Right atrium auricular region (tissue), 2 donors: ENCODE measurements around the gene SRMS. TPM values are rescaled to one million over a fixed set of nuclear protein-coding genes. Genes with fewer than 3 reads are reported as not detected.

Source experiments
- DNase-seq: peaks from one replicate; pipeline ENCODE4 v3.0.0-alpha.2; 2019; ENCODE audit warnings: low spot score
- H3K27ac ChIP-seq, 2 donors: fragments of 200-600 bp; sonication (generic); 1 replicate in 1 of 2; 2 replicates in 1 of 2; pipeline ENCODE4 v1.5.1; 2016 to 2019
- H3K27me3 ChIP-seq, 2 donors: fragments of 200-600 bp; sonication (generic); one replicate each; pipeline versions ENCODE4 v1.5.1 to v1.6.0; 2017 to 2019
- H3K36me3 ChIP-seq: fragments of 200-600 bp; sonication (generic); one replicate; pipeline ENCODE4 v1.5.1; 2016
- H3K4me1 ChIP-seq, 2 donors: fragments of 200-600 bp; sonication (generic); one replicate each; pipeline versions ENCODE4 v1.5.1 to v1.6.0; 2017 to 2019
- H3K4me3 ChIP-seq, 2 donors: fragments of 200-600 bp; sonication (generic); 1 replicate in 1 of 2; 2 replicates in 1 of 2; pipeline ENCODE4 v1.5.1; 2017 to 2019; ENCODE audit warnings: mild to moderate bottlenecking in 1 of 2, moderate library complexity in 1 of 2
- H3K9me3 ChIP-seq, 2 donors: fragments of 200-600 bp; sonication (generic); one replicate each; pipeline ENCODE4 v1.5.1; 2019
- CTCF ChIP-seq, 2 donors: fragments of 200-600 bp; sonication (generic); IDR thresholded peaks; one replicate each; pipeline ENCODE4 v1.5.1; 2019; ENCODE audit warnings: antibody characterized with exemption in 2 of 2
- total RNA-seq, 2 donors: library from RNA; depleted of rRNA; stranded (reverse); fragments of >200 nt; gene quantifications; one replicate each; pipeline ENCODE4 v1.1.0, GENCODE V29; 2016

The SRMS gene
- total RNA-seq, 2 donors from 2014 or later: not detected

- DNase-seq: no peak
- Histone ChIP-seq H3K4me1 (peaks cover 0 to 6% of the 10 kb centered on the region in 2 donors), H3K27ac (no peak overlapping the region), H3K9me3 (no peaks in the 10 kb centered on the region), H3K36me3 (no peaks in the 10 kb centered on the region), H3K4me3 (no peak overlapping the region), H3K27me3 (no peaks in the 10 kb centered on the region)
- no peak for TF ChIP-seq CTCF (IDR thresholded peaks at IDR 0.05)
Observed at GRCh38 chr20:63543131-63543530, 4.4 kb downstream of the SRMS start.

- Histone ChIP-seq H3K4me3 (no peak overlapping the region), H3K27ac (no peak overlapping the region), H3K36me3 (no peaks in the 10 kb centered on the region), H3K27me3 (no peaks in the 10 kb centered on the region), H3K4me1 (peaks cover 0 to 10% of the 10 kb centered on the region in 2 donors), H3K9me3 (no peaks in the 10 kb centered on the region)
- DNase-seq: no peak
- no peak for TF ChIP-seq CTCF (IDR thresholded peaks at IDR 0.05)
Observed at GRCh38 chr20:63542696-63543095, 4.9 kb downstream of the SRMS start.

GRCh38 chr20:63542031-63542559 is 5.5 kb downstream of the SRMS start:
- H3K4me3 ChIP-seq: no peak overlapping the region
- H3K36me3 ChIP-seq: no peaks in the 10 kb centered on the region
- no peak for TF ChIP-seq CTCF (IDR thresholded peaks at IDR 0.05)
- no peaks in the 10 kb centered on the region for H3K27me3 ChIP-seq
- H3K27ac ChIP-seq: no peak overlapping the region
- no peaks in the 10 kb centered on the region for H3K9me3 ChIP-seq
- peaks cover 0 to 16% of the 10 kb centered on the region in 2 donors for H3K4me1 ChIP-seq
- no peak for DNase-seq

GRCh38 chr20:63541371-63541770 is 6.2 kb downstream of the SRMS start:
- no peaks in the 10 kb centered on the region for H3K36me3 ChIP-seq
- no peaks in the 10 kb centered on the region for H3K9me3 ChIP-seq
- H3K27ac ChIP-seq: no peak overlapping the region
- H3K4me1 ChIP-seq: peaks cover 0 to 16% of the 10 kb centered on the region in 2 donors
- DNase-seq: no peak
- no peak for TF ChIP-seq CTCF (IDR thresholded peaks at IDR 0.05)
- no peak overlapping the region for H3K4me3 ChIP-seq
- H3K27me3 ChIP-seq: no peaks in the 10 kb centered on the region

- H3K36me3 ChIP-seq: no peaks in the 10 kb centered on the region
- DNase-seq: no peak
- no peaks in the 10 kb centered on the region for H3K9me3 ChIP-seq
- H3K27ac ChIP-seq: no peak overlapping the region
- no peaks in the 10 kb centered on the region for H3K27me3 ChIP-seq
- no peak for TF ChIP-seq CTCF (IDR thresholded peaks at IDR 0.05)
- H3K4me1 ChIP-seq: peaks cover 0 to 16% of the 10 kb centered on the region in 2 donors
- no peak overlapping the region for H3K4me3 ChIP-seq
Observed at GRCh38 chr20:63540417-63541186, 6.9 kb downstream of the SRMS start.
